Stimulated activated CD4-positive, alpha-beta T cell treated with anti-CD3 and anti-CD28 coated beads, Interleukin-2, amount 100 ng/mL, for 4 hours (primary cell): ENCODE data around the gene PDGFA.

ENCODE experiments used
- DNase-seq: peaks from one replicate; pipeline ENCODE4 v3.0.0-alpha.2; 2020; ENCODE audit warnings: low read depth

The PDGFA gene

DNA sequence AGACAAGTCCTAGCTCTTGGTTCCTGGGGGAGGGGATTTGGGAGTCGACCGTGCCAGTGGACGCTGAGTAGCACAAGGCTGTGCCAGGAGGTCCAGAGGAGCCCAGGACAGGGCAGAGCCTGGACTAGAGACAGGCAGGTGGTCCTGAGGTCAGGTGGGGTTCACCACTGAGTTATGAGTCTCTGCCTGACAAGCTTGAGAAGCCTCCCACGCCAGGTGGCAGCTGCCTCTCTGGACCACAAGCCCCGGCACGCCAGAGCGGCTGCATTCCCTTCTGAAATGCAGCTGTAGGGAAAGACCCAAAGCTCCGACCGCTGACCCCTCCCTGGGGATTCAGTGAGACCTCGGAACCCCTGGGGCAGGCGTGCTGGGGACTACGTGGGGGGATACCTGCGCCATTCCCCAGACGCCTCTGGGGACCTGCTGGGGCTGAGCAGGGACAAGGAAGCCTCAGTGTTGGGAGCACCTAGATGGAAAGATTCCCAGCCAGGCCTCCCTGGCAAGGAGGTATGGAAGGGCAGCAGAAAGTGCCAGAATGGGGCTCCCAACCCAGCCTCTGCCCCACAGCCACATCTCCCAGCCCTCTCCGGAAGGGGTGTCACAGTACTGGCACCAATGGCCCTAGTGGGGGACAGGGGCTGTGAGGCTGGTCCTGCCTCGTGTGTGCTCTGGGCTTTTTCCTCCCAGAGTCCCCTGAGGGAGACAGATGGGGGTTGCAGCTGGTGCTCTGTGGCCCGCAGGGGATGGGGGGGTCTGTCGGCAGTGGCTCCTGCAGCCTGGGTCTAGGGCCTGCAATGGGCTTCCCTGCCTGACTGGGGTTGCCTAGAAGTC lies 29.0 kb downstream of the PDGFA start:
- DNase-seq: no peak

DNA sequence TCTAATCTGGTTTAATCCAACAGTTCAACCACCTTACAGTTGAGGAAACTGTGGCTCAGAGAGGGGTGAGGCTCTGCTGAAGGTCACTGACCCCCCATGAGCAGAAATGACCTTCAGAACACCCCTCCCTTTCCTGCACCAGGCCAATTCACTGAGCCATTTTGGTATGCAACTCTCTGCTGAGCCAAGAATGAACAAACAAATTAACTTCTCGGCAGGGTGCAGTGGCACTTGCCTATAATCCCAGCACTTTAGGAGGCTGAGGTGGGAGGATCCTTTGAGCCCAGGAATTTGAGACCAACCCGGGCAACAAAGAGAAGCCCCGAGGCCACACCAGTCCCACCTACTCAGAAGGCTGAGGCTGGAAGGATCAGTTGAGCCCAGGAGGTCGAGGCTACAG lies 29.8 kb downstream of the PDGFA start:
- DNase-seq: no peak

DNA sequence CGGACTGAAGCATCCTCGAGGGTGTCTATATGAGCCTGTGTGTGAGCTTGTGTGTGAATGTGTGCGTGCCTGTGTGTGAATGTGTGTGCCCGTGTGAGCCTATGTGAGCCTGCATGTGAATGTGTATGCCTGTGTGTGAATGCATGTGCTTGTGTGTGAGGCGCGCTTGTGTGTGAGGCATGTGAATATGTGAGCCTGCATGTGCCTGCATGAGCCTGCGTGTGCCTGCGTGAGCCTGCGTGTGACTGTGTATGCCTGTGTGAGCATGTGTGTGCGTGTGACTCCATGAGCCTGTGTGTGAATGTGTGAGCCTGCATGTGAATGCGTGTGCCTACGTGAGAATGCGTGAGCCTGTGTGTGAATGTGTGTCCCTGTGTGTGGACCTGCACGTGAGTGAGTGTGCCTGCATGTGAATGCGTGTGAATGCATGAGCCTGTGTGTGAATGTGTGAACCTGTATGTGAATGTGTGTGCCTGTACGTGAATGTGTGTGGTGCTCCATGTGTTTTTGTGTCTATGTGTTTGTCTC lies 33.4 kb downstream of the PDGFA start:
- DNase-seq: no peak

DNA sequence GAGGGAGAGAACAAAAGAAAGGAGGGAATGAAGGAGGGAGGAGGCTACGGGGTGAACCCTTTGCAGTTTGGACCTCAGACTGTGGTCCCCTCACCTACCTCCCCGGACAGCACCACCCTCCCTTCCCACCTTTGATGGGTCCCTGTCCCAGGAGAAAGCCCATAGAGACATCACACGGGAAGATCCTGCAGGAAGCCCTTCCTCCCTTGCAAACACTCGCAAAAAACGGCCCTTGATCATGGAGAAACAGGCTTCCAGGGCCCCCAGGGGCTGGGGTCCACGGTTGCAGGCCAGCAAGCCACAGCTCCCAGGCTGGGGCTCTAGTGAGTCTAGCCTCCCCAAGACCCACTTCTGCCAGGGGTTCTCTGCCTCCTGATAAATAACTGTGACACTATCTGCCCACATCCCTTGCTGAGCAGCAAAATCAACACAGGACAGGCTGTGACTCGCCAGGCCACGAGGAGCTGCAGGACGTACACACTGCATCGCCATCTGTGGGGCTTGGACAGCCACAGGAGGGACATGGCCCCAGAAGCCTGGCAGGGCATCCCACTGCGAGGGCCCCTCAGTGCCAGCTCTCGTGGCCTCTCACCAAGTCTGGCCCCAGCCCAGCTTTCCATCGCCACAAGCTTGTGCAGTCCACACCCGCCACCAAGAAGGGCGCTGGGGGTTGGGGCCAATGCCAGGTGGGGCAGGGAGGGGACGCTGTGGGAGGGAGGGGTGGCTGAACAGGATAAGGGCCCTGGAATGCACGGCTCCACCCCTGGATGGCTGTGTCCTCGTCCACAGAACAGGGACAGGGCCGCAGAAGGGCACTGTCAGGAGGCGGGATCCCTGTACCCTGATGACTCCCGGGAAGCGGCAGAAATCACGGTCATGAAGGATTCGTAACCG lies 34.2 kb downstream of the PDGFA start:
- DNase-seq: no peak

DNA sequence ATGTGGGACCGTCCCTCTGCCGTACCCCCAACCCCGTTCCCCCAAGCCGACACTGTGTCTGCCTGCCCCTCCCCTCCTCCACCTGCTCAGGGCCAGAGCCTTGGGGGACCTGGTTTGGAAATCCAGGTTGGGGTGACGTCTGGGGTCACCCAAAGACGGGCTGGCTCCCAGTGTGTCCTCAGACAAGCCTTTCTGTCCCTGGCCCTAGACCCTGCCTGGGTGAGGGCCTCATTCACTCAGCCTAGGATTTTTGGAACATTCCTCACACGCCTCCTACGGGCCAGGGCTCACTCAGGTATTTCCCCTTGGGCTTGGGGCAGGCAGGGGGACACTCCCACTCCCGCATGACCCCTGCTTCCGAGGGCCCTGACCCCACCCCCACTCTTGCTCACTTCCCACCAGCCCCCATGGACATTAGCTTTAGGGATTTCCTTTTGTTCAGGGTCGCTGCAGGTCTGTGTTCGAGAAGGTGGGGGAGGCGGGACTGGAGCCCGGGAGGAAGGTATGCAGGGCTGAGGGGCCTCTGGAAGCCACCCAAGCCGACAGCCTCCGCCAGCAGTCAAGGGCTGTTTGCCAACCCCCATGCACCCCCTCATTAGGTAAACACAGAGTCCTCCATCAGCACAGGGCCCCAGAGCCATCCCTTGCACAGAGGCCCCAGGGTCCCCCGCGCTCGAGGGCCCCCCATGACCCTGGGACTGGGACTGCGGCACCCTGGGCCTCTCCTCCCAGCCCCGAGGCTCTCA lies 35.1 kb downstream of the PDGFA start:
- no peak for DNase-seq

DNA sequence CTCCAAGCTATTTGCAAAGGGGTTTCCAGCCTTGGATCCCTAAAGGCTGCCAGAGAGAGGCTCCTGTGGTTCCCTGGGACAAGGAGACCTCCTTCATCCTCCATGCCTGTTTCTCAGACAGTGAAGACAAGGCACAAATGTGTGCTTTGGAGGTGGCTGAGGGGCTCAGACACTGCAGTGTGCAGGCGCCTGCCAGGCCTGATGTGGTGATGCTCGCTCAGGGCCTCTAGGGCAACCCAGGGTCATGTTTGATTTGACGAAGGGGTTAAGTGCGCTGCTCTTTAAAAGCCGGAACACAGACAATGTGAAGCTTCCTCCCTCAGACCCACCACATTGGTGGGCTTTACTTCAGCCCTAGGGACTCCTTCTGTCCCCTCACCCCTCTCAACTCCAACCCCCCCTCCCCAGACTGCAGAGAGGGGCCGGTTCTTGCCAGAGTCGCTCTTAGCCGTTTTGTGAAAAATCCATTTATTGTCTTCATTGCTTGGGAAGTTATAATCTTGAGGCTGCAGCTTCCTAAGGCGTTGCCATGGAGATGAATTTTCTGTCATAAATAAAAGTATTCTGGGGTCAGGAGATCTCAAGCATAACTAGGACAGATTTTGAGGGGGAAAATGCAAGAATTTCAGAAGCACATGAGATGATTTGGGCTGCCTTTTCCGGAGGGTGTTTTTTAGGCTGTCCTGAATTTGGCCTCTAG lies 35.8 kb downstream of the PDGFA start:
- no peak for DNase-seq

DNA sequence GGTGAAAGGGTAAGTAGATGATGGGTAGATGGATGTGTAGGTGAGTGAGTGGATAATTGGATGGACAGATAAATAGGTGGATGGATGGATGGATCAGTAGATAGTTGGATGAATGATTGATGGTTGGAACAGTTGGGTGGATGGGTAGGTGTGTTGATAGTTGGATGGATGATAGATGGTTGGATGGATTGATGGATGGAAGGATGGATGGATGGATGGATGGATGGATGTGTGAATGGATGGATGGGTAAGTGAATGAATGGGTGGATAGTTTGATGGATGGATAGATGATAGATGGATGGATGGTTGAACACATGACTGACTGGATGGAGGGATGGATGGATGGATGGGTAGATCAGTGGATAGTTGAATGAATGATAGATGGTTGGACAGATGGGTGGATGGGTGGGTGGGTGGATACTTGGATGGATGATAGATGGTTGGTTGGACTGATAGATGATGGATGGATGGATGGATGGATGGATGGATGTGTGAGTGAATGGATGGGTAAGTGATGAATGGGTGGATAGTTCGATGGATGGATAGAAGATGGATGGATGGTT lies 37.0 kb downstream of the PDGFA start:
- no peak for DNase-seq

DNA sequence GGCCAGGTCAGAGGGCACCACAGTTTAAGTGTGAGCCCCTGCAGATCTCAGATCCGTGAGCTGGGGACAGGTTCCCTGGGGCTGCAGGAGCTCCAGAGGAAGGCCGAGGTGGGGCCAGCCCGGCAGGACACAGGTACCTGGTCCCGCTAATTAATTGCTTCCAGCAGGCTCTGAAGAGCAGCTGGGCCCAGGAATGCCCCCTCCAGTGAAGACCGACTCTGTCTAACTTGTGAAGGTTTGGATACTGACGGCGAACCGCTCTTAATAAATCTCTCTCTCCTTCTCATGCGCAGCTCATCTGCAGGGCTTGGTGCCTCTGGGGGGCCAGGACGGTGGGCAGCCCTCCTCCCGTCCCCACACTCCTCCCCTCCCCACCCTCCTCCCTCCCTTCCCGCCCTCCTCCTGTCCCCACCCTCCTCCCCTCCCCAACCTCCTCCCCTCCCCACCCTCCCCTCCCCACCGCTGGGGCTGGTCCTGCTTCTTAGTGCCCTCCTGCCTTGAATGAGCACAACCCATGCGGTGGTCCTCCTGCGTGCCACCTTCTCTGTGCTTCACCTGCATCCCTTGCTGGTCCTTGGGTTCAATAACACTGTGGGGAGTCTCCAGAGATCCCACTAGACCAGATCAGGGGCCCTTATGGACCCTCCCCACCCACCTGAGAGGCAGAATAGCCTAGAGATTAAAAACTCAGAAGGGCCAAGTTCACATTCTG lies 38.3 kb downstream of the PDGFA start:
- no peak for DNase-seq

DNA sequence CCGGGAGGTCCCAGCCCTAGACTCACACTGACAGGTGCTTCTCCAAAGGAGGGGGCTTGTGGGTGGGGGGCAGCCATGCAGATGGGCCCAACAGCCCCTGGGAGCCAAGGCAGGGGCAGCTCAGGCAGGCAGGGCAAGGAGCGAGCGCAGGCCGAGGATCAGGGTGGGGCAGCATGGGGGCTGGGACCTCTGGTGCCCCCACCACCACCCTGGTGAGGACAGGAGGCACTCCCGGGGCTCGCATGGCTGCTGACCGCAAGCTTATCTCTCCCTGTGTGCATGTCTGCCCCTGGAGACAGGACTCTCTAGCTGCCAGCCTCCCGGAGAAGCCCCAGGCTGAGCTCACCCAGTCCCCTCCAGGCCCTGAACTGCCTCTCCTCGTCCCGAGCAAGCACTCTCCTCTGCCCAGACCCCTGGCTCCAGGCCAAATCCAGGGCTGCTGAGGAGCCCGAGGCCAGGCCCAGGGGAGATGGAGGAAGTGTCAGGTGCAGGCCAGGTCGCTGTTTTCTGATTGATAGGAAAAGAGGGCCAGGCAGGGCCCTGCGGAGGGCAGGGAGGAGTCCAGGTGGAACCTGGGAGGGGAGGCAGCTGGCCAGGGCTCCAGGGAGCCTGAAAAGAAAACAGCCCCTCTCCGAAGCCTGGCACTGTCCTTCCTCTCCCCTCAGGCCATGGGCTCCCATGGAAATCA lies 39.0 kb downstream of the PDGFA start:
- DNase-seq: no peak

DNA sequence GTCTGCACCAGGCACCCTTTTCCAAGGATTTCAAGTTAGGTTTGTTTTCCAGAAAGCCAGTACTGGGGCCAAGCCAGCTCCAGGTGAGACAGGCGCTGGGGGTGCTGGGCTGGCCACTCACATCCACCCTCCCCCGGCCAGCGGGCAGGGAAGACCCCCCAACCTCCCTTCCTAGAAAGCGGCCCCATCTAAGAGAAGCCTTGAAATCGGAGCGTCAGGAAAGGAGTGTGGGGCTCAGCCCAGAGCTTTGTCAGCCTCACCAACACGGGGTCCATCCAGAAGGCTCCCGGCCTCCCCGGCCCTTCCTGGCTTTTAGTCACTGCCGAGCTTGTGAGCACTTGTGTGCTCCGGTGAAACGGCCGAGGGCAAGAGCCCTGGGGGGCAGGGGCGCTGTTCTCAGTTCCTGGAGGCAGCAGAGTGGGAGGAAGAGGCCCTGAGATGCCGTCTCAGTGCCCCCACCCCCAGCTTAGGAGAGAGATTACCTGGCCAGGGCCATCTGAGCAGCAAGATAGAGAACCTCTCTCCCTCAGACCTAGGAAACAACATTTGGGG lies 39.6 kb downstream of the PDGFA start:
- no peak for DNase-seq

DNA sequence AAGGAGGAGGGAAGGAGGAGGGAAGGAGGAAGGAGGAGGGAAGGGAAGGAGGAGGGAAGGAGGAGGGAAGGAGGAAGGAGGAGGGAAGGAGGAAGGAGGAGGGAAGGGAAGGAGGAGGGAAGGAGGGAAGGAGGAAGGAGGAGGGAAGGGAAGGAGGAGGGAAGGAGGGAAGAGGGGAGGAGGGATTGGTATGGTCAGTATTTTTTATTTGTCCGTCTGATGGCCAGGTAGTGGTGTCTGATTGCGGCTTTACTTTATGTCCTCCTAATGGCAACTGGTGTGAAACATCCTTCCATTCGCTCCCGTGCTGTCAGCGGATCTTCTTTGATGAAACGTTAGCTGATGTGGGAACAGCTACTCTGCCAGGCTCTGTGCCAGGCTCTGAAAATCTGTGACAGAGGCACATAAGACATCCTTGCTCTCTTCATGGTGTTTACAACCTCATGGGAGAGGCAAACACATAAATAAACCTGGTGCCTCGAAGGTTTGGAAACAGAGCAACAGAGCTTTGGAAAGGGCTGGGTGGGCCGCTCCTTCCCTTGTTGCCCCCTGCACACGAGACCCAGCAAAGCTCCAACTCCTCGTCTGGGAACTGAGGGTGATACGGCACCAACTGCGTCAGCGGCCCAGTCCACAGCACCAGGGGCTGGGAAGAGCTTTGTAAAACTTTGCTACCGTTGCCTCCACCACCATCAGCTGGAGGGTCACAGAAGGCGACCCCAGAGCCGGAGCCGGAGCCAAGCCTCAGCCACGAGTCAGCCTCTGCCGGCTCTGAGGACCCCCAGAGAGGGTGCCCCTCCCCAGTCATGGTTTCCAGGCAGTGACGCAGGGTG lies 40.3 kb downstream of the PDGFA start:
- no peak for DNase-seq

DNA sequence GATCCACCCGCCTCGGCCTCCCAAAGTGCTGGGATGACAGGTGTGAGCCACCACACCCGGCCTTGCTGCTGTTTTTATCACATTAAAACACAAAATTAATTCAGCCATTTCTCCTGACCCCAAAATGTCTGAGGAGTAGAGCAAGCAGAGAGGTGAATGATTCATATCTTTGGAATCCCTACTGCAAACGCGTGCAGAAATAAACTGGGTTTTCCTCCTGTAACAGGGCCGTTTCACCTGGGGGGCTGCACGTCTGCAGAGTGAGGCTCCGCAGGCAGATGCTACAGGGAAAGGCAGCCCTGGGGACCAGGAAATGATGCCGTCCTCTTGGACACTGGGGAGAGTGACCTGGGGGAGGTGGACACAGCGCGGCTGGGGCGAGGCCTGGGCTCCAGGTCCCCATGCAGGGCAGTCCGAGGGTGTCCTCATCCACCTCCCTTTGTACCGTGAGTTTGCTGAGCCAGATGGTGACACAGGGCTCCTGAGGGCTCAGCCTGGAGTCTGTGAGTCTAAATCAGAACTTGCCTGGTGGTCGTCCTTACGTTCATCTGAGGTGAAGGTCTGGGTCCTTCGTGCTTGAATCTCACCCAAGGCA lies 41.9 kb downstream of the PDGFA start:
- DNase-seq: no peak

DNA sequence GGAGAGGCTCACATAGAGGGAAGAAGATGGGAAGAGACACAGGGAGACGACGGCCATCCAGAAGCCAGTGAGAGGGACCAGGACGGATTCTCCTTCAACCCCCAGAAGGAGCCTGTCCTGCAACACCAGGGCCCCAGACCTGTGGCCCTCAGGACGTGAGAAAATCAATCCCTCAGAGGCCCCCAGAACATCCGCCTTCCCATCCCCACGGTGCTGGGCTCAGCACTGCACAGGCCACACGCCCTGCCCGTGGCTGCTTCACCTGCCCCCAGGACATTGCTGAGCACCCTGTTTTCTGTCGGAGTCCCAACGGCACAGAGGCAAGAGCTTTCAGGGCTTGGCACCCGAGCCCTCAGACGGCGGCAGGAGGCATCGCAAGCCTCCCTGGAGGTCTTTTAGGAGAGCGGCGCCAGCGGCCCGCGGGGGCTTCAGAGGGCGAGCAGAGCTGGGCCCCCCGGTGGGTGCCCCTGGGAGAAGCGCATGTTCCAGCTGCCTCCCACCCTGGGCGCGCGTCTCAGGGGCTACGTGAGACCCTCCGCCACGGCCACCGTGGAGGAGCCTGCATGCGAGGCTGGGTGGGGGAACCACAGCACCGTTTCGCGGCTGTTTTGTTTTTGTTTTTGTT lies 42.8 kb downstream of the PDGFA start:
- DNase-seq: no peak

DNA sequence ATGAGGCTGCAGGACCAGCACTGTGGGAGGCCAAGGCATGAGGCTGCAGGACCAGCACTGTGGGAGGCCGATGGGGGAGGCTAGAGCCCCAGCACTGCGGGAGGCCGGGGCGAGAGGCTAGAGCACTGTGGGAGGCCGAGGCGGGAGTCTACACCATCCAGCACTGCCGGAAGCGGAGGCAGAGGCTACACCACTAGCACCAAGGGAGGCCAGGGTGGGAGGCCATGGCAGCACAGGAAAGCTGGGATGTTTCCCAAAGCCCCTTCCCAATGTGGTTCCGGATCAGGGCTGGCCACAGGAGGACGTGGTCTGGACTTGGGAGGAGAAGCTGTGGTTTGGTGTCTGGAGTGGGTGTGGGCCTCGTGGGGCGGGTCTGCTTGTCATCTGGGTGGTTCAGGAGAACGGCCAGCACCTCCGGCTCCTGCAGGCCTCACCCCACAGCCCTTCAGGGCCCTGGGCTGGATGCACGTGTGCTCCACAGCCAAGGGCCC lies 43.6 kb downstream of the PDGFA start:
- no peak for DNase-seq

DNA sequence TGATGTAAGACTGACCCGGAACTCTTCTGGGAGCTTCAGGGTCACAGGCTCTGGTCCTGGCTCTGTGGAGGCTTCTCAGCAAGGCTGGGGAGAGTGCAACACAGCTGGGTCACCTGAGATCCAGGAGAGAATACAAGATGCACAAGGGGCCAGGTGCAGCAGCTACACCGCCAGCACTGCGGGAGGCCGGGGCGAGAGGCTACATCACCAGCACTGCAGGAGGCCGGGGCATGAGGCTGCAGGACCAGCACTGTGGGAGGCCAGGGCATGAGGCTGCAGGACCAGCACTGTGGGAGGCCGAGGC lies 44.3 kb downstream of the PDGFA start:
- no peak for DNase-seq

DNA sequence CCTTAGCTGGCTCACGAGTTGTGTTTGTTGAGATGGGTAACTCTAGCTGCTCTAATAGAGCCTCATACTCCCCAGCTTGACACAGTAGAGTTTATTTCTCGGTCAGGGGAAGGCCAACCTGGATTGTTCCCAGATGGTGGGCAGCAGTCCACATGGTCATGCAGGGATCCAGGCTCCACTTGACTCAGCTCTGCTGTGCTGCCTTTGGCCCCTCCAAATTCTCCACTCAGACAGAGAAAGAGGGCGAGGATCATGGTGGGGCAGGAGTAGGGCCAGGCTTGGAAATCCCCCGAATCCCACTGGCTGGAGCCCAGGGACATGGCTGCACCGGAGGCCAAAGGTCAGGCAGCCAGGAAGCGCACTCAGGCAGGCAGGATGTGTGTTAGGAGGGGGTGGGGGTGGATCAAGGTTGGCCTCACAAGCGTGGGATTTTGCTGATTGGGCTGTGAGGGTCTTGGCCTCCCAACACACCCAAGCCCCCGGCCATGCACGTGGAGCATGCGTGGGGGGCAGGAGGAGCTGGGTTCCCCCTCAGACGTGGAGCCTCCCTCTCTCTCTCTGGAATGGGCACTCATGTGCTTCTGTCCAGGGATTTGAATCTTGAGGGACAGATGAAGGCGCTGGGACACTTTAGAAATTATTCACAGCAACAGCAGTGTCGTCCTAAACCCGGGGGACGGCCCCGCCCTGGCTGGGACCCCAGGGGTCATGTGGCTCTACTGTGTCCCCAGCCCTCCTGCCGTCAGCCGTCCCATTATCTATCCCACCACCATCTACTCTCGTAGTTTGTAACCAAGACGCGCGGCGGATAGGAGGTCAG lies 44.8 kb downstream of the PDGFA start:
- no peak for DNase-seq
